ENCODE data around the gene SMOC1.

SMOC1 gene

DNA sequence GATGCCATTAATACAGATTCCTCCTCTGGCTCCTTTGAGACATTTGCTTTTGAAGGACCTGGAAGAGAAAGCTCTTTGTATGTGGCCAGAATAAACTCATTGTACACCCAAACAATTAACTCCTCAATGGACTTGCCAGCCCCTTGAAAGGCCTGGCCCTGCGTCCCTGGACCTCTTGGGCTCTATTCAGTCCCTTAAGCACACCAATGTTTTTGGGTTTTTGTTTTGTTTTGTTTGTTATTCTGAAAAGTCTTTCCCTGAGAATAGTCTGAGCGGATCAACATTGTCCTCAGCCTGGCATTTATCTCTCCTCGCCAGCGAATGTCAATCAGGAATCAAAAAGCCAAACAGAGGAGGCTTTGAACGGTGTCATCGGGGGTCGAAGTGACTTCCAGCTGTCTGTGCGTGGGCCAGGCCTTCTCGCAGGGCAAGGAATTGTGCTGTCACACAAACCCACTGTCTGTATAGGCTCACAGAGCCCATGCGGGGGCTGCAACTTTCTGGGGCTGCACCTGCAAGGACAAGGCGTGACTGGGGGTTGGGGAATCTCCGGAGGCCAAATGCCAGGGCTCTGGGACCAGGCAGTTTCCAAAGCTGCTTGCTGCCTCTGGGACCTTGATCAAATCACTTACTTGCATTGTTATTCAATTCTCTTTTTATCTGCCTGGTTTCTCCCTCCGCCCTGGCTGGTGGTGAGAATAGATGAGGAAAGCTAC is 108.3 kb downstream of the SMOC1 start:
- DNase-seq: no peak

DNA sequence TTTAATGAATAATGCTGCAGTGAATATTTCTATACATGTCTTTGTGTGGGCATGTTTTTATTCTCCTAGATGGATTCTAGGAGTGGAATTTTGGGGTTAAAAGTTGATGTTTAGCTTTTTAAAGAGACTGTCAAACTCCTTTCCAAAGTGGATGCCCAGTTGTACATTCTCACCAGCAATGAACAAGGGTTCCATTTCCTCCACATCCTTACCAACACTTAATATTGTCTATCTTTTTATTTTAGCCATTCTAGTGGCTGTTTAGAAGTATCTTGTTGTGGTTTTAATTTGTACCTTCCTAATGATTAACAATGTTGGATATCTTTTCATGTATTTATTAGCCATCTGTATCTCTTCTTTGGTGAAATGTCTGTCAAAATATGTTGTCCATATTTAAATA is 109.8 kb downstream of the SMOC1 start:
- no peak for DNase-seq

DNA sequence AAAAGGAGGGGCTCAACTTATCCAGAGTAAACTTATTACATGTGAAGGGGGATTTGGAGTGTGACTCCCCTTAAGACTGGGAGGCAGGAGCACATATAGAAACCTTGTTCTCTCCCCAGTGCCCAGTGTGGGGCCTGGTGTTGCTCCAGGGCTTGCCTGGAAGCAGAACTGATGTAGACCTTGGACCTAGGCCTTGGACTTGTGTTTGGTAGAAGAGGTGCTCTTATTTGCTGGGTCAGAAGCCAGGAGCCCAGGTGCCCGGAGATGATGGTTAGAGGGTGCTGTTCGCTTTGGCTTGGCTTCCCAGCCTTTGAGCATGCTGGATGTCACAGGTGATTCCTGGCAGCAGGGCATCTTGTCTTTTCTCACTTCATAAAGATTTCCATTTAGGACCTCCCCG is 110.4 kb downstream of the SMOC1 start:
- no peak for DNase-seq

- DNase-seq: no peak
Measured at GRCh38 chr14:69990323-69990722, 111.1 kb downstream of the SMOC1 start.

GRCh38 chr14:69991422-69991821 is 112.2 kb downstream of the SMOC1 start:
- no peak for DNase-seq

- no peak for DNase-seq
Measured at GRCh38 chr14:69992564-69992963, 113.3 kb downstream of the SMOC1 start.

- no peak for DNase-seq
Measured at GRCh38 chr14:69993326-69993725, 114.1 kb downstream of the SMOC1 start.

GRCh38 chr14:69994002-69994401 is 114.8 kb downstream of the SMOC1 start:
- DNase-seq: no peak

DNA sequence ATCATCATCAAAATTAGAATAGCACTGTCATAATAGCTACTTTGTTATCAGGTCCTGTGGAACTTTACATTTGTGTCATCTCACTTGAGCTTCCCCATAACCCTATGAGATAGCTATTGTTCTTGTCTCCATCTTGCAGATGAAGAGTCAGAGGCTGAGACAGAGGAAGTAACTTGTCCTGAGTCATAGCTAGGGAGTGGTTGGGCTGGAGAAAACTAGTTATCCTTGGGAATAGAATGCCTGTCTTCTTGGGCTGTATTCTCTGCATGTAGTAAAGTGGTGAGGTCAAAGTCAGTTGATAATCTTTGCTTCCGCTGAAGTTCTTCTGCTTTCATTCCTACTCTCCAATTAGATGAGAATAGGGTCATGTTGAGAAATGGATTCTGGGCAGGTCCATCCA is 117.0 kb downstream of the SMOC1 start:
- DNase-seq: no peak

DNA sequence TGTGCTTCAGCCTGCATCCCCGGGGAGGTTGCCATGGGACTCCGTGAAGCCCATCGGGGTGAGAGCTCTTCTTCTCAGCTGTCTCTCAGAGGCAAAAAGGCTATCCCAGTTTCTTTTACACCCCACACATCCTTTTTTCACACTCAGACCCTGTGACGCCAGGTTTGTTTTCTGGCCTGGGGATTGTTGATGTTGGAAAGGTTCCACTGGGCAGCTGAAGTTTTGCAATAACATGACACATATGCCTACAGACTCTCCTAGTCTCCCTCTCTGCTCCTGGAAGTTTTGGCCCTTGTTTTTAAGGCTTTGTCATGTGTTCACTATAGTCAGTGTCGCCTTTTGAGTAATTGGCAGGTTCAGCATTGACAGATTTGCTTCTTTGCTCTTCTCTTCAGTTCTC is 118.6 kb downstream of the SMOC1 start:
- no peak for DNase-seq

GRCh38 chr14:69999261-69999674 is 120.1 kb downstream of the SMOC1 start:
- DNase-seq: no peak

- DNase-seq: no peak
Measured at GRCh38 chr14:70000601-70001000, 121.4 kb downstream of the SMOC1 start.

- no peak for DNase-seq
Measured at GRCh38 chr14:70002589-70003346, 123.6 kb downstream of the SMOC1 start.

GRCh38 chr14:70004791-70005190 is 125.6 kb downstream of the SMOC1 start:
- no peak for DNase-seq

DNA sequence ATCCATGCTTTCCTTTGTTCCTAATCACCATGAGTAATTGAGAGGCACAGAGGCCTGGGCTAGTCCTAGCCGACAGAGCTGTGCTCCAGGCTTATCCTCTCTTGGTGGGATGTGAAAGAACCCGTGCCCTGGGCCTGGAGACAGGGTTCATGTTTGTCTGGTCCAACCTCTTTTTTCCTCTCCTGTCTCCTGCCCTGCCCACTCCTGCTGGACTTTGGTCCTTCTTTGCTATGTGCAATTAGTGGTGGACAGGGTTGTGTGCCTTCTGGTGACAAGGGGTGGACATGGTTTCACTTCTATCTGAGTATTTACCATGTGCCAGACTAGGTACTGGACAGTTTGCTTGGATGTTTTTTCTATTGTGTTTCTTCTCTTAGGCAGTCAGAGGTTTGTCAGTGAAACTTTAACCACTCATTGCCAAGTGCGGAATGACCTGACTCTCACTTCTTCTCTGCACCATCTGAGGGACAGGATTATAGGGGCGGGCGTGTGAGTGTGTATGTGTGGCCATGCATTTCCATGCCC is 126.1 kb downstream of the SMOC1 start:
- no peak for DNase-seq

- DNase-seq: no peak
Measured at GRCh38 chr14:70006699-70007098, 127.5 kb downstream of the SMOC1 start.

DNA sequence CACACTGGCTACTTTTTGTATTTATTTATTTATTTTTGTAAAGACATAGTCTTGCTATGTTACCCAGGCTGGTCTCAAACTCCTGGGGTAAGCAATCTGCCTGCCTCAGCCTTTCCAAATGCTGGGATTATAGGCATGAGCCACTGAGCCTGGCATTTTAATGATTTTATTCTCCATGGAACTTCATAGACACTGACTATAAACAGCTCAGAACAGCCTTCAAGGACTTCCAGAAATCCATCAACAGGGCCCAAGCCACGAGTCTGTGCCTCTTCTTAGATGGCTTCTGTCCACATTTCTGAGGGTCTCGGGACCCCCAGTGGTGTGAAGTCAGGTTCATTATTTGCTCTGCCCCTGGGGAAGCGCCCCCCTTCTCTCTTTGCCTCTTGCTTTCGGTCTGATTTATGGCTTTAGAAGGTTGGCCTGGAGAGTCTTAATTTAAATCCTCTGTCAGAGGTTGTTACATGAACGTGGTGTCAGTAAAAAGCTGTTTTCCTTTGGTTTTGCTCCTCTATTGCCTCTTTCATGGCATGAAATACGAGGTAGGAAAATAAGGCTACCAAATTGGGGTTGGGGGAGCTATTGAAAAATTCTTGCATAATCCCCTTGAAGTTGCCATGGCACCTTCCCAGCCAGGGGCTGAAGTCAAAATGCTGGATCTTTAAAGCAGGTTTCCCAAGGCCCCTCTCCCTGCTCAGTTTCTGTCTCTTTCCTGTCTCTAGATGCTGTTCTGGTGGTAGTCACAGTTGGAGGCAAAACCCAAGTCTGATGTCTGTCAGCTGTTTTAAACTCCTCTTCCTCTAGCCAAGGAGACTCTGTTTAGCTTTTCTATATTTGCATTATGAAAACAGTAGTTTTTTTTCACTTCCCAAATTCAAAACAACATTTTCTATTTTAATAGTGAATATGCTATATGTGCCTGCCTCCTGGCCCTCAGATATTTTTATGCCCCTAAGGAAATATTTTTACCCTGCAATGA is 129.4 kb downstream of the SMOC1 start:
- DNase-seq: no peak

DNA sequence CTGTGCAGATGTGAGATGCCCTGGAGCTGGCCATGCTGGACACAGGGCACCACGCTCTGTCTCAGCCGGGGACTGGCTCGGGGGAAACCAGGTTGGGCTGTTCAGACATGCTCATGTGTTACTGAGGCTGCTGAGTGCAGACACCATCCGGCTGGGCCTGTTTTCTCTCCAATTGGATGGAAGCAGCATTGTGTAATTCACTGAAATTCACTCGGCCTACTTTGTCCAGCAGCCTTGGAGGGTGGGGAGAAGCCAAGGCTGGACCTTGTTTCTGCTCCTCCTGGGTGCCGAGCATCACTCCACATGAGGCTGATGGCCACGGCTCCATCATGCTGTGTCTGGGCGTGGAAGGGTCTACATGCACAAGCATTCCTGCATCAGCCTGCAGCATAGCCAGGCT is 130.7 kb downstream of the SMOC1 start:
- no peak for DNase-seq

GRCh38 chr14:70011098-70011497 is 131.9 kb downstream of the SMOC1 start:
- no peak for DNase-seq

GRCh38 chr14:70011708-70012107 is 132.5 kb downstream of the SMOC1 start:
- DNase-seq: no peak

GRCh38 chr14:70013271-70013873 is 134.2 kb downstream of the SMOC1 start:
- DNase-seq: no peak

GRCh38 chr14:70014406-70015095 is 135.3 kb downstream of the SMOC1 start:
- no peak for DNase-seq

Data from activated gamma-delta T cell treated with Interleukin-2 at 50 U/mL for 16 hours (primary cell).